ENCODE measurements around the gene DMTF1. TPM values are rescaled to one million over a fixed set of nuclear protein-coding genes. Genes with fewer than 3 reads are reported as not detected.

The DMTF1 gene
- total and polyA plus RNA-seq, 2 of the 4 experiments (the other 2 are of a cell fraction), result 59.0 to 69.0 TPM

GRCh38 chr7:87137271-87137670 lies 15.0 kb upstream of the DMTF1 start:
- dilution Hi-C loops (cut with HindIII; ENCODE audit: low sequenced_read_pairs, unreplicated experiment), result loop anchor here (25.0 kb wide), 1 partner anchor 200 kb away; no protein-coding TSS in a partner anchor
- no peak overlapping the region for H2AFZ ChIP-seq (replicated peaks; ENCODE audit: low read length, poor library complexity)
- ChIA-PET CTCF (interaction anchor here (0.5 kb wide), 1 partner anchor 234 kb away, joined by 3 read pairs; no protein-coding TSS in a partner anchor), POLR2A (ENCODE audit: unreplicated experiment) (no interaction called here)
- no peak overlapping the region for H3K4ac ChIP-seq (ENCODE audit: low read depth, low read length)
- no peaks in the 10 kb centered on the region for H3K79me1 ChIP-seq (ENCODE audit: low read depth in 1 of 2, low read length in 2 of 2)
- no peak overlapping the region for H2BK120ac ChIP-seq (ENCODE audit: low read depth, low read length)
- ATAC-seq (ENCODE audit: low read depth) (no peak), DNase-seq (no peak)
- H4K8ac ChIP-seq (ENCODE audit: low read depth in 2 of 2, low read length in 2 of 2), result no peak overlapping the region
- in situ Hi-C loops (cut with MboI; ENCODE audit: low sequenced_read_pairs), result no loop called here
- intact Hi-C loops (cut with micrococcal nuclease), result no loop called here
- no peak overlapping the region for H4K5ac ChIP-seq (ENCODE audit: low read depth, low read length)
- H3K4me3 ChIP-seq (ENCODE audit: insufficient read depth, low read depth, low read length), result no peak overlapping the region
- no peak overlapping the region for H3K9ac ChIP-seq (ENCODE audit: low read depth, low read length)
- H4K20me1 ChIP-seq (ENCODE audit: insufficient read depth, low read length), result no peaks in the 10 kb centered on the region
- no peaks in the 10 kb centered on the region for H3K27me3 ChIP-seq (ENCODE audit: control insufficient read depth, insufficient read depth, low read length)
- H3K56ac ChIP-seq (ENCODE audit: extremely low read depth, insufficient read depth, low read length), result no peak overlapping the region
- no peak for TF ChIP-seq CTCF (conservative IDR thresholded peaks at IDR 0.05; ENCODE audit: low read depth, low read length)
- no peak for TF ChIP-seq RCOR1 (IDR thresholded peaks at IDR 0.05; ENCODE audit: insufficient replicate concordance, low read length)
- no peak for TF ChIP-seq SMC3 (IDR thresholded peaks at IDR 0.05; ENCODE audit: low read depth, low read length)
- TF ChIP-seq CHD1 (IDR thresholded peaks at IDR 0.05; ENCODE audit: low read depth, low read length), result no peak
- TF ChIP-seq POLR2A (IDR thresholded peaks at IDR 0.05; ENCODE audit: low read depth, low read length), result no peak
- no peak for TF ChIP-seq MAFK (IDR thresholded peaks at IDR 0.05; ENCODE audit: low read depth, low read length)
- TF ChIP-seq FOS (IDR thresholded peaks at IDR 0.05; ENCODE audit: low read depth, low read length), result no peak
- TF ChIP-seq RFX5 (IDR thresholded peaks at IDR 0.05; ENCODE audit: low read depth, low read length), result no peak
- no peak for TF ChIP-seq MAZ (IDR thresholded peaks at IDR 0.05; ENCODE audit: borderline replicate concordance, low read depth, low read length)
- no peak for TF ChIP-seq BHLHE40 (IDR thresholded peaks at IDR 0.05; ENCODE audit: low read depth, low read length)
- no peak for TF ChIP-seq CEBPB (IDR thresholded peaks at IDR 0.05; ENCODE audit: low read depth, low read length)
- TF ChIP-seq MXI1 (IDR thresholded peaks at IDR 0.05; ENCODE audit: borderline replicate concordance, low read depth, low read length), result no peak
- TF ChIP-seq NFE2L2 (IDR thresholded peaks at IDR 0.05; ENCODE audit: low read depth, low read length), result no peak
- no peak for TF ChIP-seq USF2 (IDR thresholded peaks at IDR 0.05; ENCODE audit: low read depth, low read length)
- TF ChIP-seq ELK1 (IDR thresholded peaks at IDR 0.05; ENCODE audit: borderline replicate concordance, low read depth, low read length), result no peak
- TF ChIP-seq RAD21 (IDR thresholded peaks at IDR 0.05; ENCODE audit: low read length), result no peak
- H3K23ac ChIP-seq (ENCODE audit: low read depth, low read length), result no peak overlapping the region
- no peaks in the 10 kb centered on the region for H3K36me3 ChIP-seq (ENCODE audit: control insufficient read depth, insufficient read depth, low read length)
- H3K4me2 ChIP-seq (ENCODE audit: low read depth, low read length), result no peak overlapping the region
- no peaks in the 10 kb centered on the region for H3K9me1 ChIP-seq (ENCODE audit: insufficient read depth, low read length)
- no peak overlapping the region for H2BK15ac ChIP-seq (ENCODE audit: low read depth, low read length)
- H2AK9ac ChIP-seq (replicated peaks; ENCODE audit: low read depth, low read length, poor library complexity), result no peak overlapping the region
- H4K91ac ChIP-seq (ENCODE audit: insufficient read depth, low read depth, low read length), result no peak overlapping the region
- no peak overlapping the region for H2BK5ac ChIP-seq (ENCODE audit: low read depth, low read length, poor library complexity, severe bottlenecking)
- H3K4me1 ChIP-seq (ENCODE audit: control insufficient read depth, insufficient read depth, low read length), result no peaks in the 10 kb centered on the region
- BruUV-seq (replicated peaks), result no TSS peak
- no peaks in the 10 kb centered on the region for H3K9me3 ChIP-seq (ENCODE audit: control insufficient read depth, insufficient read depth, low read length)
- no peak overlapping the region for H2BK20ac ChIP-seq (ENCODE audit: low read depth, low read length)
- H3K18ac ChIP-seq (ENCODE audit: low read depth, low read length), result no peak overlapping the region
- no peak overlapping the region for H2AK5ac ChIP-seq (ENCODE audit: low read depth, low read length)
- no peak overlapping the region for H3K14ac ChIP-seq (replicated peaks; ENCODE audit: low read depth, low read length)
- no peak overlapping the region for H3K27ac ChIP-seq (ENCODE audit: insufficient read depth, low read length)

All from IMR-90 (cell line).